ENCODE measurements around the gene IL21.

GRCh38 chr4:122633211-122633610 is 12.3 kb upstream of the IL21 start:
- no peak for TF ChIP-seq EZH2 (IDR thresholded peaks at IDR 0.05; ENCODE audit: low read length, missing control alignments)
- TF ChIP-seq CTCF (conservative IDR thresholded peaks at IDR 0.05 in 1 of 2, IDR thresholded peaks at IDR 0.05 in 1 of 2; ENCODE audit: low read depth in 1 of 2, low read length in 2 of 2) = no peak

All from fibroblast of lung (primary cell).